ENCODE data around the gene ORM2. TPM values are rescaled to one million over a fixed set of nuclear protein-coding genes. Genes with fewer than 3 reads are reported as not detected.

ORM2 gene
- total and polyA plus RNA-seq, 2 of the 8 experiments (the other 6 are each of a cell fraction or from before 2014, with no cell fraction given), result 1.3 TPM; not detected in 1

GRCh38 chr9:114361542-114361941 lies 31.9 kb downstream of the ORM2 start:
- H4K8ac ChIP-seq (ENCODE audit: extremely low read depth, insufficient read depth, low read length), result no peak overlapping the region
- H3K27me3 ChIP-seq (replicated peaks in 1 of 4; ENCODE audit: control insufficient read depth in 3 of 4, extremely low read depth in 1 of 4, insufficient read depth in 3 of 4, low read length in 3 of 4), result no peaks in the 10 kb centered on the region
- H4K91ac ChIP-seq (replicated peaks; ENCODE audit: insufficient read length, low read length), result no peak overlapping the region
- DNase-seq (ENCODE audit: low read depth in 1 of 2, low spot score in 2 of 2) (no peak), FAIRE-seq (no peak)
- no peak overlapping the region for H2BK12ac ChIP-seq (ENCODE audit: low read depth, low read length)
- H3K9ac ChIP-seq (replicated peaks in 1 of 4; ENCODE audit: extremely low read depth in 1 of 4, low read depth in 3 of 4, low read length in 3 of 4), result no peak overlapping the region
- no peaks in the 10 kb centered on the region for H3K23me2 ChIP-seq (ENCODE audit: low read depth, low read length)
- peaks cover 0 to 5% of the 10 kb centered on the region in 2 experiments for H4K20me1 ChIP-seq (replicated peaks in 1 of 2; ENCODE audit: control insufficient read depth in 1 of 2, insufficient read depth in 2 of 2, low read length in 2 of 2)
- no peaks in the 10 kb centered on the region for H3K79me2 ChIP-seq (ENCODE audit: control insufficient read depth in 1 of 2, insufficient read depth in 2 of 2, low read length in 2 of 2)
- no peak overlapping the region for H3K4me2 ChIP-seq (ENCODE audit: insufficient read depth in 1 of 2, low read depth in 2 of 2, low read length in 2 of 2)
- H2AK5ac ChIP-seq (ENCODE audit: low read depth, low read length), result no peak overlapping the region
- H3K14ac ChIP-seq (ENCODE audit: insufficient read length), result no peak overlapping the region
- no peak overlapping the region for H3K4me3 ChIP-seq (ENCODE audit: extremely low read depth in 1 of 4, insufficient read depth in 2 of 4, low read depth in 3 of 4, low read length in 4 of 4)
- H4K5ac ChIP-seq (ENCODE audit: insufficient read length, low read depth, low read length), result no peak overlapping the region
- ChIA-PET POLR2A (ENCODE audit: partially characterized antibody) (no interaction called here), CTCF (ENCODE audit: partially characterized antibody) (no interaction called here)
- no peak overlapping the region for H2BK5ac ChIP-seq (ENCODE audit: low read depth, low read length)
- H3K18ac ChIP-seq (ENCODE audit: extremely low read depth, low read length), result no peak overlapping the region
- H3K4ac ChIP-seq (replicated peaks; ENCODE audit: insufficient read length, low read depth, low read length), result no peak overlapping the region
- no peaks in the 10 kb centered on the region for H3K4me1 ChIP-seq (replicated peaks in 1 of 4; ENCODE audit: control insufficient read depth in 3 of 4, insufficient read depth in 4 of 4, low read length in 3 of 4)
- no peak overlapping the region for H2BK15ac ChIP-seq (ENCODE audit: low read length)
- no peak overlapping the region for H2AFZ ChIP-seq (ENCODE audit: low read length)
- WGBS, 2 experiments (ENCODE audit: extremely low coverage in 1 of 2, insufficient coverage in 1 of 2, insufficient read length in 1 of 2, insufficient replicate concordance in 2 of 2, low coverage in 1 of 2, low lambda C conversion rate in 2 of 2, missing lambda C conversion rate in 1 of 2), result 92% methylated on average over 7 of the region's 7 CpGs; no CpG with 5 or more reads in 1 of the 2 experiments
- no peak overlapping the region for H3K56ac ChIP-seq (replicated peaks; ENCODE audit: insufficient read length, low read depth, low read length)
- H2BK120ac ChIP-seq (replicated peaks; ENCODE audit: low read depth, low read length), result no peak overlapping the region
- no peak overlapping the region for H3K27ac ChIP-seq (ENCODE audit: low read depth, low read length)
- H3K36me3 ChIP-seq (ENCODE audit: control insufficient read depth in 2 of 4, insufficient read depth in 4 of 4, low read length in 3 of 4), result peaks cover 16 to 63% (median 47%) of the 10 kb centered on the region in 4 experiments
- H3K79me1 ChIP-seq (ENCODE audit: low read depth, low read length), result no peaks in the 10 kb centered on the region
- H3K23ac ChIP-seq (ENCODE audit: insufficient read length), result no peak overlapping the region
- no peak overlapping the region for H2BK20ac ChIP-seq (ENCODE audit: low read length)
- H3K9me3 ChIP-seq (ENCODE audit: insufficient read depth in 2 of 2, low read depth in 1 of 2, low read length in 1 of 2), result no peaks in the 10 kb centered on the region
- TF ChIP-seq BRCA1 (IDR thresholded peaks at IDR 0.05; ENCODE audit: low read depth, low read length) (no peak), RXRA (IDR thresholded peaks at IDR 0.05; ENCODE audit: insufficient read depth, low read depth, low read length) (no peak), CBX8 (IDR thresholded peaks at IDR 0.05; ENCODE audit: borderline replicate concordance, low read depth, low read length) (no peak), KDM5A (IDR thresholded peaks at IDR 0.05; ENCODE audit: low read length) (no peak), JUN (IDR thresholded peaks at IDR 0.05; ENCODE audit: low read depth, low read length) (no peak), TEAD4 (IDR thresholded peaks at IDR 0.05; ENCODE audit: low read depth, low read length) (no peak), CHD2 (IDR thresholded peaks at IDR 0.05; ENCODE audit: low read length) (no peak), SP2 (IDR thresholded peaks at IDR 0.05; ENCODE audit: low read length) (no peak), SUZ12 (IDR thresholded peaks at IDR 0.05; ENCODE audit: low read length) (no peak), JUND (IDR thresholded peaks at IDR 0.05; ENCODE audit: low read length) (no peak), HDAC2 (IDR thresholded peaks at IDR 0.05; ENCODE audit: borderline replicate concordance in 1 of 2, low read depth in 2 of 2, low read length in 2 of 2) (no peak), EZH2 (IDR thresholded peaks at IDR 0.05; ENCODE audit: low read depth, low read length, severe bottlenecking) (no peak), TAF1 (IDR thresholded peaks at IDR 0.05; ENCODE audit: low read depth, low read length) (no peak), EP300 (IDR thresholded peaks at IDR 0.05; ENCODE audit: borderline replicate concordance in 1 of 2, low read depth in 2 of 2, low read length in 2 of 2) (no peak), KDM1A (IDR thresholded peaks at IDR 0.05; ENCODE audit: borderline replicate concordance, low read length) (no peak), ASH2L (IDR thresholded peaks at IDR 0.05; ENCODE audit: low read length) (no peak)
